Renal cortical epithelial cell (primary cell): ENCODE data around the gene ABTB2. TPM values are rescaled to one million over a fixed set of nuclear protein-coding genes. Genes with fewer than 3 reads are reported as not detected.
"Not testable (repeated sequence)": the region's sequence is repeated elsewhere in the genome, so short reads cannot be mapped to it uniquely, and the experiment has no call there.

Source experiments
- DNase-seq: peaks from one replicate; pipeline ENCODE4 v3.0.0-alpha.2; 2011; ENCODE audit warnings: low read depth
- total RNA-seq: library from RNA; depleted of rRNA; stranded (reverse); fragments of >200 nt; gene quantifications from 2 replicates; pipeline ENCODE4 v1.2.3, GENCODE V29; 2014

Gene ABTB2
- total RNA-seq, 1 donor from 2014 or later, result 44.1 TPM

DNA sequence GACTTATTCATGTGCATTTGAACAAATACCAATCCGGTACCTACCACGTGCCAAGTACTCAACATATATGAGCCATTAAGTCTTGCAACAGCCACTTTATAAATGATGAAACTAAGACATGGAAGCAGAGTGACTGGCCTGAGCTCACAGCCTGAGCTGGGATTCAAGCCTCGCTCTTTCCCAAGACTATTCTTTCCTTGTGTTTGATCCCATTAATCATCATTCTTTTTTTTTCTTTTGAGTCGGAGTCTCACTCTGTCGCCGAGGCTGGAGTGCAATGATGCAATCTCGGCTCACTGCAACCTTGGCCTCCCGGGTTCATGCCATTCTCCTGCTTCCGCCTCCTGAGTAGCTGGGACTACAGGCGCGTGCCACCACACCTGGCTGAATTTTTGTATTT is 119.3 kb downstream of the ABTB2 start:
- DNase-seq, result peak; percentile 49

DNA sequence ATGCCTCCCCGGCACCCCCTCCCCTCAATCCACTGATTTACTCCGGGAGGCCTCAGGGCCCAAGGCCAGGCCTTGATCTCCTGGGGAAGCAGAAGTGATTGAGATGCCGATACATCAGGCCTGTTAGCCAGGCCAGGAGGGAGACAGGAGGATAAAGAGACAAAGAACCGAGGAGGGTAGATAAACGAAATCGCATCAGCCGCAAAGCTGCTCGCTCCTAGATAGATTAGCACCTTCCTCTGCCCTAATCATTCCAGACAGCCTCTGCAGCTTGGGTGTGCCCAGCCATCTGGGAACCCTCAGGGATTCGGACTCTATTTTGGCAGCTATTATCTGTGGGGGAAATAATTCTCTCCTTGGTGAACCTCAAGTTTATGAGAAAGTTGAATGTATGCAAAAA is 121.2 kb downstream of the ABTB2 start:
- DNase-seq, result no peak

DNA sequence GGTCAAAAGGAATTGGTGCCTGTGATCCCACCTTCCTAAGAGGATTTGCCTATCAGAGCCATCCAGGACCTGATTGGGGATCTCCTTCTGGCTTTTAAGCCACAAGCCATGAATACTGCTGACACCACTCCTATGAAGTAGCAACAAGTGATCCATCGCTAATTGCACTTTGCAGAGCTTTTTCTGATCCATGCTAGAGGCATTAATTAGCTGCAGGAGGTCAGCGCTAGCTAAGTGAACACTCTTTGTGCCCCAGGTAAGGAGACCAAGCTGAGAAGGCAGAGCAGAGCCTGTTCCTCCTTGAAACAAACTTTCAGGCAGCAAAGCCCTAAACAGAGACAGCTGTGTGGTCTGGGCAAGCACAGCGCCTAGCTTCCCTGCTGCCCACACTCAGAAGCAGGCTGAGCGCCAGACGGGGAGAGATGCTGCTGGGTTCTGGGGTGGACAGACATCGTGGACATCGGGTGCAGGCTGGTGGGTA is 122.2 kb downstream of the ABTB2 start:
- DNase-seq, result no peak

DNA sequence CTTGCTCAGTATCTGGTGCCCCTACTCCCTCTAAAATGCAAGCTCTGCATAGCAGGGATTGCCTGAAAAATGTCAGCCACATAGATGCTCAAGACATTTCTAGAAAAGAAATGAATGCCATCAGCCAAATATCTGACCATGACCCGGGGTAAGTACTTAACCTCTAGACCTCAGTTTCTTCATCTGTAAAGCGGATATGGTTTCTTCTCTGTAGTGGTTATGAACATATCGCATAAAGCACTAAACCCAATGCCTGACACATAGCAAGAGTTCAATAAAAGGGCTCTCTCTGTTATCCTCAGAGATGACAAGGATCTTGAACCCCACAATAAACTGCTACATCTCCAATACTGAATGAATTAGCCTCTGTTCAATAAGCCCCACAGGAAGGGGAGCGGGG is 122.6 kb downstream of the ABTB2 start:
- DNase-seq, result no peak

DNA sequence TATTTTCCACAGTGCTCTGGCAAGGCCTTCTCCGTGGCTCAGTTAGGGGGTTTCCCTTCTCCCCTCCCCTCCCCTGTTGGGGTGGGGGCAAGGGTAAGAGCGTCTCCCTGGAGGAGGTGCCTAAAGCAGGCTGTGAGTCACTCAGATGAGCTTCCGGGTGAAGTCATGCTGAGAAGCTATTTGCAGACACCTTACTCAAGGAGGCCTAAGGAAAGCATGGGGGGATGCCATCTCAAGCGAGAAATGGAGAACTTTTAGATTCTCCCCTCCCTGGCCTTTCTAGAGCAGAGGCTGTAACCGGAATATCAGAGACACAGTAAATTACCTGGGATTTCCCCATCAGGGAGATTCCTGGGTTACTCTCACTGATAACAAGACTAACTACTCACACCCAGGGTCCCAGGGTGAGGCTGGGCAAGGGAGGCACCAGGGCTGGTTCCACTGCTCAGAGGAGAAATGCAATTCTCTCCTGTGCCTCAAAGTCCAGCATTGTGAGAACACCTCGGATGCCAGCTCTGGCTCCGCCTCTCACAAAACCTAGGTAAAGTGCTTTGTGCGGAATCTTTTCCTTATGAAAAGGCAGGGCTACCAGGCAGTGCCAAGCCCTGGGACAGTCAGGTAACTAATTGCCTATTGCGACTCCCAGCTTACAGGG is 123.6 kb downstream of the ABTB2 start:
- DNase-seq, result peak; percentile 93

DNA sequence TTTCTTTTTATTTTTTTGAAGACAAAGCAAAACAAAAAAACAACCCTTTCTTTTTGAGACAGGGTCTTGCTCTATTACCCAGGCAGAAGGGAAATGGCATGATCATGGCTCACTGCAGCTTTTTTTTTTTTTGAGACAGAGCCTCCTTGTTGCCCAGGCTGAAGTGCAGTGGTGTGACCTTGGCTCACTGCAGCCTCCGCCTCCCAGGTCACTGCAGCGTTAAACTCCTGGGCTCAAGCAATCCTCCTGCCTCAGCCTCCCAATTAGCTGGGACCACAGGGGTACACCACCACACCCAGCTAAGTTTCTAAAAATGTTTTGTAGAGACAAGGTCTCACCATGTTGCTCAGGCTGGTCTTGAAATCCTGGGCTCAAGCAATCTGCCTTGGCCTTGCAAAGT is 124.6 kb downstream of the ABTB2 start:
- no peak for DNase-seq

DNA sequence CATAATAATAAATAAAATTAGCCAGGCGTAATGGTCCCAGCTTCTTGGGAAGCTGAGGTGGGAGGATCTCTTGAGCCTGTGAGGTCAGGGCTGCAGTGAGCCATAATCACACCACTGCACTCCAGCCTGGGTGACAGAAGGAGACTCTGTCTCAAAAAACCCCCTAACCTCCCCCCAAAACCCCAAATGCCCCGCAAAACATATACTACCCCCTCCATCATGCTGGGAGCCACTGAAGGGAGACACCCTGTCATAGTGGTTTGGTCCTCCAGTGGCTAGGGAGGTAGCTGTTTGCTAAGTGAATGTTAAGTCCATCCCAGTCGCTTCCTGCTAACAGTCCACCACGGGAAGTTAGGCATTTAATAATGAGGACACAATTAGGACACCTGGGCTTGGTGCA is 125.0 kb downstream of the ABTB2 start:
- no peak for DNase-seq

DNA sequence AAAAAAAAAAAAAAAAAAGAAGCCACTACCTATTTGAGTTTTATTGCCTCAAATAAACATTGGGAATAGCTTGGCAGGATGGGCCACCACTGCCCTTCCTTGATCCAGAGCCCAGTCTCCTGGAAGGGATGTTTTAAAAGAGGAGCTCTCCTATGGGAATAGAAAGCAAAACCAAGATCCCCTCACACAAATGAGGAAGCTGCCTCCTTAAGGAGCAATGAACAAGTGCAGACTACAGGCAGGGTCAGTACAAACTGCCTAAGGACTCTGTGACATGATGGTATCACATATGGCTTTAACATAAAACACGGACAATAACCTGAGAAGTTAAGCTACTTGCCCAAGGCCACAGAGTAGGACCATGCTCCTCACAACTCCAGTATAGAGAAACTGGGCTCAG is 131.6 kb downstream of the ABTB2 start:
- DNase-seq, result no peak

DNA sequence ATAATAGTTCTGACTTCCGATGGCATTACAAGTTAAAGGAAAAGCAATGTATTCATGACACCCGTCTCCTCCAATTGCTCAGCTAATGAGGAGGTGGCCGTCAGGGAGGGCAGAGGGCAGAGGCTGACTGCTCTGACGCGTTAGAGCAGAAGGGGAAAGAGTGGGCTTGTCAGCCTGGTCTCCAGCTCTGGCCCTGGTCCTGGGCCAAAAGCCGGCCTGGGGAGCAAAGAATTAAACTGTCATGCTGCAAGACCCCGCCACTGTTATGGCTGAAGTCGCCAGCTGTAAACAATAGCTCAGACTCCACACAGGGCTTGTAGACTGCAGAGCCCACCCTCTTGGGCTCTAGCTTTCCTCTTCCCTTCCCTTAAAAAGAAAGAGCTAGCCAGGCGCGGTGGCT is 132.7 kb downstream of the ABTB2 start:
- DNase-seq, result no peak

DNA sequence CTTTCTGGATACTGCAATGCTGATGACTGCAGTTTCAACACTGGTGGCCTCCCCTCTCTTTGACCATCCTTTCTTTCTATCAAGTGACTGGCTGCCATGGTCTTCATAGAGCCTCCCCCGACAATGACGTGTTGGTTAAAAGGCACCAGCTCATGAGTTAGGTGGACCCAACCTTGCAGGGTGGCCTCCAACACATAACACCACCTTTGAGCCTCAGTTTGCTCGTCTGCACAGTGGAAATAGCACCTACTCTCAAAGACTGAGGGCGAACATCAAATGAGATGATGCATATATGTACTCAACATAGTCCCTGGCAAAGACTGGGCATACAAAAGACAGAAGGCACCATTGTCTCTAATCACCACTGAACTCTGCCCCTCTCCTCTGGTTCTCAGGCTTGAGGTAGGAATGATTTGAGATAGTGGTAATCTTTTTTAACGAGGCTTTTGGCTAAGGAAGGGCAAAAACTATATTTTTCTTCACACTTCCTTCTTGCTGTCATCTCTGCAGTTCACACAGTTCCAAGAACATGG is 133.3 kb downstream of the ABTB2 start:
- DNase-seq, result no peak

DNA sequence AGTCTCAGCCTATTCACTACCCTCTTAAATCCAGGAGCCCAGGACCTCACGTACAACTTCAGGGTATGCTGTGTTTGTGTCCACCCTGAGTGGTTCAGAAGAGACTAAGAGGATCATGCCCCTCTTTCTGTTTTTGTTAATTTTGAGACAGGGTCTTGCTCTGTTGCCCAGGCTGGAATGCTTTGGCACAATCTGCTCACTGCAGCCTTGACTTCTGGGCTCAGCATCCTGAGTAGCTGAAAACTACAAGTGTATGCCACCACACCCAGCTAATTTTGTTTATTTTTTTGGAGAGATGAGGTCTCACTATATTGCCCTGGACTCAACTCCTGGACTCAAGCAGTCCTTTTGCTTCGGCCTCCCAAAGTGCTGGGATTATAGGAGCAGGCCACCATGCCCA is 133.9 kb downstream of the ABTB2 start:
- no peak for DNase-seq

DNA sequence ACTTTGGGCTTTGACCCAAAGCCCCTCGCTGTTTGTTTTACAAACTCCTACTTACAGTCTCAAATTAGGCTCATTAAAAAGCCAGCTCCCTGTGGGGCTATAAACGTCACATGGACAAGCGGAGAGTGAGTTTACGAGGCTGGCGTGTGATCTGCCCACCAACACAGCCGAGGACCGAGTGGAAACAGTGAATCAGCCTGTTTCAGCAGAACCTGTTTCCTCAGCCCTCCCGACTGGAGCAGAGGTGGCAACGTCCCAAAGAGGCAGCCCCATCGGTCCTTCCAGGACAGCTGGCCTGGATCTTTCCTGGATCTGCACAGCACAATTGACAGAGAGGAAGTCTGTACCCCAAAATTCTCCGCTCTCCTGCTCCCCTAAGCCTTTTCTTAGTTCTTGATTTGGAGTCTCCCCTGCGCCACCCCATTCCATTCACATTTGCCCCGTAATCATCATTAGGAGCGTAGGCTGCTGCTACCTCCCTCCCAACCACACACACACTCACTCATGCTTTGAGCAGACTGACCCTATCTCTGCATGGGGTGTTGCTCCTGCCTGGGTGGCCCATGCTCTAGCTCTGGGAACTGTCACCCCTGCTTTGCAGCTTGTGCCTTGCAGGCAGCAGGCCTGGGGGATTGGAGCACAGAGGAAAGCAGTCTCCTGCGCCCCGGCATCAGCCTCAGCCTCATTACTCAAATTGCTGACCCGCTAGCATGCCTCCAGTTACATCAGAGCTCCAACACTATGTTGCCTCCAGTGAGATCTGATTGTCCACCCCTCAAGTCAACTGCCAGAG is 134.6 kb downstream of the ABTB2 start:
- DNase-seq, result peak; percentile 41

DNA sequence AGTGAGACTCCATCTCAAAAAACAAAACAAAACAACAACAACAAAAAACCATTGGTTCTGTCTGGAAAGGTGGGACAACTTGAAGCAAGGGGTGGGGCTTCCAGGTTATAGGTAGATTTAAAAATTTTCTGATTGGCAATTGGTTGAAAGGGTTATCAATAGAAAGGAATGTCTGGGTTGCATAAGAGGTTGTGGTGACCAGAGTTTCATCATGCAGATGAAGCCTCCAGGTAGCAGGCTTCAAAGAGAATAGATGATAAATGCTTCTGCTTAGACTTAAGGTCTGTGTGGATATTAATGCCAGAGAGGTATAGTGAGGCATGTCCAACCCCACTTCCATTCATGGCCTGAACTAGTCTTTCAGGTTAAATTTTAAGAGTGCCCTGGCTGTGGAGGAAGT is 135.8 kb downstream of the ABTB2 start:
- no peak for DNase-seq

DNA sequence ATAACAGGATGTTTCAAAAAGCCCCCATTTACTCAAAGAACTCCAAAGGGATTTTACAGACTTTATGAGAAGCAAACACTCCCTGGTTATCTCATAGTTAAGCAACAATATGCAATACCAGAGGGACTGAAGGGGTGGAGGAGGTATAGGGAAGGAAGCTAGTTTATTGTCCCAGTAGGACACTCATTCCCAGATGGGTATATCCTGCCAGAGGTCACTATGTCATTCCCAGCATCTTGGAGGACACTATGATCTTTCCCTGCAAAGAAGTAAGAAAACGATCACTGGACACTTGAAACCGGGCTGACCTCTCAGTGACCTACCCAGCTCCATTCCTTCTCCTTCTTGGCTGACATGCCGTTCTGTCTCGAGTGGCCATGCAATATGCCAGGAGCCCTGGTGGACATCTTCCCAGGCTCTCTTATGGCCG is 137.9 kb downstream of the ABTB2 start:
- DNase-seq, result no peak

DNA sequence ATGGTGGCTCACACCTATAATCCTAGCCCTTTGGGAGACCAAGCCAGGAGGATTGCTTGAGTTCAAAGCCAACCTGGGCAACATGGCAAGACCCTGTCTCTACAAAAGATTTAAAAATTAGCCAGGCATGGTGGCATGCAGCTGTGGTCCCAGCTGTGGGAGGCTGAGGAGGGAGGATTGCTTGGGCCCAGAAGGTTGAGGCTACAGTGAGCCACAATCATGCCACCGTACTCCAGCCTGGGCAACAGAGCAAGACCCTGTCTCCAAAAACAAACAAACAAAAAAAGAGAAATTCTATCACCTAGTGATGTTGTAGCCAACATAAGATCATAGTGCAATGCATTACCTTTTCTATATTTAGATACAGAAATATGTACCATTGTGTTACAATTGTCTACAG is 138.5 kb downstream of the ABTB2 start:
- no peak for DNase-seq

DNA sequence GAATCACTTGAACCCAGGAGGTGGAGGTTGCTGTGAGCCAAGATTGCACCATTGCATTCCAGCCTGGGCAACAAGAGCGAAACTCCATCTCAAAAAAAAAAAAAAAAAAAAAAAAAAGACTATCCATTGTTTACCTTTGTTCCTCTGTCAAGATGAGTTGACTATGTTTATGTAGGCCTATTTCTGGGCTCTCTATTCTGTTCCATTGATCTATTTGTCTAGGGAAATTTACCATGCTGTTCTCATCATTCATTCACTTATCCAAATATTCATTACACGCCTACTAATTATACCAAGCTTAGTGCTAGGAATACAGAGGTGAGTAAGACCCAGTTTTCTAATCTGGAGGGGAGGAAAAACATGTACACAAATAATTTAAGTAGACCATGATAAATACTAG is 139.1 kb downstream of the ABTB2 start:
- not testable (repeated sequence) for DNase-seq

DNA sequence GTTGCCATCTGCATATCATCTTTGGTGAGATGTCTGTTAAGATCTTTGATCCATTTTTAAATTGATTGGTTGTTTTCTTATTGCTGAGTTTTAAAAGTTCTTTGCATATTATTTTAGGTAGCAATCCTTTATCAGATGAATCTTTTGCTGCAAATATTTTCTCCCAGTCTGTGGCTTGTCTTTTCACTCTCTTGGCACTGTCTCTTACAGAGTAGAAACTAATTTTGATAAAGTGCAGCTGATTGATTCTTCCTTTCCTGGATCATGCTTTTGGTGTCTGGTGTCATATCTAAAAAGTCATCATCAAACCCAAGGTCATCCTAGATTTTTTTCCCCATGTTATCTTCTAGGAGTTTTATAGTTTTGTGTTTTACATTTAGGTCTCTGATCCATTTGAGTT is 139.7 kb downstream of the ABTB2 start:
- DNase-seq, result no peak

DNA sequence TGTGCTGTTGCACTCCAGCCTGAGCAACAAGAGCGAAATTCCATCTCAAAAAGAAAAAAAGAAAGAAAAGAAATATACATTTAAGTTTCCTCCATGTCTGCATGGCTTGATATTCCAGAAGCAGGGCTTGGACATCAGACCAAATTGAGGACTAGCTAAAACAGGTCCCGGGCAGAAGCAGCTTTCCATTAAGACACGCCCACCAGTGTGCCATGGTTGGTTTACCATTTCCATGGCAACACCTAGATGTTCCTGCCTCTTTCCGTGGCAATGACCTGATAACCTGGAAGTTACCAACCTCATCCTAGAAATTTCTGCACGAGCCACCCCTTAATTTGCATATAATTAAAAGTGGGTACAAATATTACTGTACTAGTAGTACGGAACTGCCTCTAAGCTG is 141.1 kb downstream of the ABTB2 start:
- DNase-seq, result peak; percentile 27

DNA sequence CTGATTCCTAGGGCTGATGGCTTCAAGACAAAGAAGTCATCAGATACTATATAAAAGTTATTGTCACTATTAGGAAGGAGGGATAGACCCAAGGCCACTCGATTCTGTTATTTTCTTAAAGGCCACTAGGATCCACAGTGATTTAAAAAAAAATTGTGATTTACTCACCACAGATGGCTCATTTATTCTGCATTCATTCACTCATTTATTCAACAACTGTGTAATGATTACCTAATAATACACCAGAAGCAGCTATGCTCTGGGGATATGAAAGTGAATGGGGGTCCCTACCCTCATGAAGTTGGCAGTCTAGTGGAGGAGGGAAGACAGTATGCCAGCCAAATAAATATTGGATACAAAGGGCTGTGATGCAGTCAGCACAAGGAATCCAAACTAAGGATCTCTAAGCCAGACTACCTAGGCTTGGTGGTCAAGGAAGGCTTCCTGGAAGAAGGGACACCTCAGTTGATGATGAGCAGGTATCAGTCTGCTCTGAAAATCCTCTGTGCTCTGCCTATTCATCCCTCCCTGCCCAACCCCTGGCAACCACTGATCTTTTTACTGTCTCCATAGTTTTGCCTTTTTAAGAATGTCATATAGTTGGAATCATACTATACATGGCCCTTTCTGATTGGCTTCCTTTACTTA is 141.9 kb downstream of the ABTB2 start:
- no peak for DNase-seq

DNA sequence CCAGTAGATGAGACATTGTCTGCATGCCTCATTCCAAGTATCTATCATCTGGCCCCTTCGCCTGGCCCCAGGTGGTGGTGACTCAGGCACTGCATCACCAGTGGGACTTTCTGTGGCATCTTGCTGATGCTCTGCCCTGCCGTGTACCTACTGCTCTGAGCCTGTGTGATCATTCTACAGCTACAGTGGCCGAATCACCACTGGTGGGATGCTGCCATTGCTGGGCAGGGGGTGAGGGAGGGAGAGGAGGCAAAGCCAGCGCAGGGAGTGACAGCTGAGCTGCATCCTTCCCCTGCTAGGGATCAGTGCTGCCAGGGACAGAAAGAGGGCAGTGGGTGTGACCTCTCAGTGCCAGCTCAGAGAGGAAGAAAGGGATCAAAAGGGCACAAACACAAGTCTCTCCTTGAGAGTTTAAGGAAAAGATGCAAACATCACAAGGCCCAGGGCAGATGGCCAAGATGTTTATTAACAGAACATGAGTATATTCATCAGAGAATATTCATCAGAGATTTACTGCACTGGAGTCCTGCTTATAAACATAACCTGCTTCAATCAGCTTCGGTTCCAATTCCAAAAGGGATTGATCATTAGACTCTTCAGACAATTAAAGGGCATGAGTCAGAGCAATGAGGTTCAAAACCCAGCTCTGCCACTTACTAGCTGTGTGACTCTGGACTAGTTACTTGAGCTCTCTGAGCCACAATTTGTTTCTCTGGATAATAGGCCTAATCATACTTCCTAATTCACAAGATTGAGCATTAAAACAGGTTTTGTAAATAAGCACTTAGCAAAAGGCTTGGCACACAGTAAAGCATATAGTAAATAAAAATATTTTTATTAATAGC is 142.6 kb downstream of the ABTB2 start:
- peak; percentile 72 for DNase-seq

DNA sequence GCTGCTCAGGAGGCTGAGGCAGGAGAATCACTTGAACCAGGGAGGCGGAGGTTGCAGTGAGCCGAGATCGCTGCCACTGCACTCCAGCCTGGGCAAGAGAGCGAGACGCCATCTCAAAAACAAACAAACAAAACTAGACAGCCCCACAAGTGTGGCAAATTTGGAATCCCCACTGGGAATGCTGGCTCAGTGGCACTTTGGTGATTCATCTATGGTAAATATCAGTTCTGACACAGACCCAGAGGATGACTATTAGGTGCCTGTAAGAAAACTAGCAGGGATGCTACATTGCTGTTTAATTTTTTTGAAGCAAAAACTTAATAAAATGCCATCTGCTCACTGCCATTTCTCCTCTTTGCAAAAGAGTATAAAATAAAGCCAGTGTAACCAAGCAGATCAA is 144.4 kb downstream of the ABTB2 start:
- peak; percentile 41 for DNase-seq

DNA sequence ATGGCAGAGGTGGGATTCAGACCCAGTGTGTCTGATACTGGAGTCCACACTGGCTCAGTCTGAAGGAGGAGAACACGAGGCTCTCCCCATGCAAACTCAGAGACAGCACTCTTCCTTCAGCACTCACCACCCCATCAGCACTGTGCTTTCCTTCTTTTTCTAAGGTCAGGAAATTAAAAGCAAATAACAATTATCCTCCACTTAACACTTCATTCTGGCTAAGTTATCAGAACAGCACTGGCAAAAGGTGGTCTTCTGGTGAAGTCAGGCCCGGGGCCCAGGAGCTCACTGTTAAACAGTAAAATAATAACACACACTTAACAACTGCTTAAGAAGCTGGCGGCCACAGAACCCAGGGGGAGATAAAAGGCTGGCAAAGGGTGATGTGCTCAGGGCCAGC is 145.2 kb downstream of the ABTB2 start:
- DNase-seq, result no peak
